HG03342 (cell line): ENCODE measurements around the gene GCAT.
A peak's percentile ranks its signal among the peaks of the same experiment; 100 is the strongest.

ENCODE experiments used
- ATAC-seq: cut with Tn5 transposase; IDR thresholded peaks from one replicate; pipeline ENCODE4 v1.9.1; 2021; ENCODE audit warnings: mild to moderate bottlenecking, moderate library complexity; ENCODE audit not compliant: unreplicated experiment

GCAT gene

GRCh38 chr22:37807410-37808293 lies at the start of gene GCAT:
TSS of gene GCAT (plus strand) at chr22:37807934. CDS start at chr22:37807968, 34 bp downstream.
- peak; percentile 76 for ATAC-seq

DNA sequence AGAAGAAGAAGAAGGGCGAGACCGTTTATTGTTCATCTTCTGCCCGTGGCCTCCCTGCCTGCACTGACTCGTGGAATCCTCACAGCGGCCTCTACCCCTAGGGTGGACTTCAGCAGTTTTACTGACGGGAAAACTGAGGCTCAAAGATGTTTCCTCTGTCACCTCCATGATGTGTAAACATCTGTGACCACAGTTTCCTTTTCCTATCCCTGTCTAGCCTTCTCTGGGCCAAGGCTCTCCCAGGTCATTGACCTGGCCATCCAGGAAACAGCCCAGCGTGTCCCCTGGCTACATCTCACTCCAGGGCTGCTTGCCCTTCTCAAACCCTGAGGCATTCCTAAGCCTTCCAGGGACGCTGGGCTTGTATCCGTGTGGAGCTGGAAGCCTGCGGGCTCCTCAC lies 49.0 kb upstream of the GCAT start:
- no peak for ATAC-seq

DNA sequence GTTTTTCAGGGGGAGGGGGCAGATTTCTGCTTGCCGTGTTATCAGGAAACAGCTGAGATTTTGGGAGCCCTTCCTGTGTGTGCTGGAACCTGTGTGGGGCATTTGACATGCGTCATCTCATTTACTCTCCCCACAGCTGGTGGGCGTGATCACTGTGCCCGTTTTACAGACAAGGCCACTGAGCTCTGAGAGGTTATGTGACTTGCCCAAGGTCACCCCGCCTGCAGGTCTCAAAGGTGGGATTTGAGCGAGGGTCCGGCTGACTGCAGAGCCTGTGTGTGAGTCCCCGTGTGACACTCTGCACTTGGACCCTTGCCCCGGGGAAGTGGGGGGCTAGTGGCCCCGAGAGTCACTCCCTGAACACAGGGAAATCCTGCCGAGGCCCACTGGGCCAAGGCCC lies 48.5 kb upstream of the GCAT start:
- no peak for ATAC-seq

- no peak for ATAC-seq
Measured at GRCh38 chr22:37760152-37760551, 47.6 kb upstream of the GCAT start.

GRCh38 chr22:37762389-37762836 lies 45.3 kb upstream of the GCAT start:
- no peak for ATAC-seq

GRCh38 chr22:37763012-37763411 lies 44.7 kb upstream of the GCAT start:
- ATAC-seq: no peak

DNA sequence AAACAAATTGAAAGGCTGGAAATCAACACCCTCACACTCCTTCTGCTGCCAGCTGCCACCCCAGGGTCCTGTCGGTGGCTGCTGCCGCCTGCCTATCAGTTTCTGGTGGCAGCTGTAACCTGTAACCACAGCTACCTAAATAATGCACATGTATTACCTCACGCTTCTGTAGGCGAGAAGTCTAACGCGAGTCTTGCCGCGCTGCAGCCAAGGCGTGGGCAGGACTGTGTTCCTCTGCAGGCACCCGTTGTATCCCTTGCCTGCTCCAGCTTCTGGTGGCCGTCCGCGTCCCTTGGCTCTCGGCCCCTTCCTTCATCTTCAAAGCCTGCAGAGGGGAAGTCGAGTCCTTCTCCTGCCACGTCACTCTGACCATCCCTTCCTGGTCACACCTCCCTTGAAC lies 44.1 kb upstream of the GCAT start:
- ATAC-seq: no peak

- no peak for ATAC-seq
Measured at GRCh38 chr22:37764622-37765021, 43.1 kb upstream of the GCAT start.

DNA sequence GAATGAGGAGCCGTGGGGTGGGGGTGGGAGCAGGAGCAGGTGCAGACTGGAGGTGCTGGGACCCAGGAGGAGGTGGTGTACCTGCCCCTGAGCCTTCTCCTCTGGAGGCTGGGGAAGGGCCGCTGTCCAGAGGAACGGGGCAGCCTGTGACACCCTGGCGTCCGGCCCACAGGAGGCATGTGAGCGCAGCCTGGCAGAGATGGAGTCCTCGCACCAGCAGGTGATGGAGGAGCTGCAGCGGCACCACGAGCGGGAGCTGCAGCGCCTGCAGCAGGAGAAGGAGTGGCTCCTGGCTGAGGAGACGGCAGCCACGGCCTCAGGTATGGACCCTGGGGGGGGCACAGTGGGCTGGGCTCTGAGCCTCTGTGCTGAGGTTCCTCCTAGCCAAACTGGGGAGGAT lies 42.2 kb upstream of the GCAT start:
- ATAC-seq: no peak

- no peak for ATAC-seq
Measured at GRCh38 chr22:37765953-37766576, 41.7 kb upstream of the GCAT start.

- ATAC-seq: no peak
Measured at GRCh38 chr22:37768273-37768672, 39.5 kb upstream of the GCAT start.

DNA sequence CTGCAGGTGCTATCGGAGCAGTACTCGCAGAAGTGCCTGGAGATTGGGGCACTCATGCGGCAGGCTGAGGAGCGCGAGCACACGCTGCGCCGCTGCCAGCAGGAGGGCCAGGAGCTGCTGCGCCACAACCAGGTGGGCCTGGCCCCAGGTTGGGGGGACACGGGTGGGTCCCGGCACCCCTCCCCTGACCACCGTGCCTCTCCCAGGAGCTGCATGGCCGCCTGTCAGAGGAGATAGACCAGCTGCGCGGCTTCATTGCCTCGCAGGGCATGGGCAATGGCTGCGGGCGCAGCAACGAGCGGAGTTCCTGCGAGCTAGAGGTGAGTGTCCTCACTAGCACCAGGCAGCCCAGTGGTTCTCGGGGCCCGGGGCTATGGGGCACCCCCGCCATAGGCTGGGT lies 38.7 kb upstream of the GCAT start:
- ATAC-seq: no peak

GRCh38 chr22:37771081-37771480 lies 36.7 kb upstream of the GCAT start:
- no peak for ATAC-seq

- no peak for ATAC-seq
Measured at GRCh38 chr22:37771702-37772427, 35.9 kb upstream of the GCAT start.

- ATAC-seq: no peak
Measured at GRCh38 chr22:37774728-37775127, 33.0 kb upstream of the GCAT start.

DNA sequence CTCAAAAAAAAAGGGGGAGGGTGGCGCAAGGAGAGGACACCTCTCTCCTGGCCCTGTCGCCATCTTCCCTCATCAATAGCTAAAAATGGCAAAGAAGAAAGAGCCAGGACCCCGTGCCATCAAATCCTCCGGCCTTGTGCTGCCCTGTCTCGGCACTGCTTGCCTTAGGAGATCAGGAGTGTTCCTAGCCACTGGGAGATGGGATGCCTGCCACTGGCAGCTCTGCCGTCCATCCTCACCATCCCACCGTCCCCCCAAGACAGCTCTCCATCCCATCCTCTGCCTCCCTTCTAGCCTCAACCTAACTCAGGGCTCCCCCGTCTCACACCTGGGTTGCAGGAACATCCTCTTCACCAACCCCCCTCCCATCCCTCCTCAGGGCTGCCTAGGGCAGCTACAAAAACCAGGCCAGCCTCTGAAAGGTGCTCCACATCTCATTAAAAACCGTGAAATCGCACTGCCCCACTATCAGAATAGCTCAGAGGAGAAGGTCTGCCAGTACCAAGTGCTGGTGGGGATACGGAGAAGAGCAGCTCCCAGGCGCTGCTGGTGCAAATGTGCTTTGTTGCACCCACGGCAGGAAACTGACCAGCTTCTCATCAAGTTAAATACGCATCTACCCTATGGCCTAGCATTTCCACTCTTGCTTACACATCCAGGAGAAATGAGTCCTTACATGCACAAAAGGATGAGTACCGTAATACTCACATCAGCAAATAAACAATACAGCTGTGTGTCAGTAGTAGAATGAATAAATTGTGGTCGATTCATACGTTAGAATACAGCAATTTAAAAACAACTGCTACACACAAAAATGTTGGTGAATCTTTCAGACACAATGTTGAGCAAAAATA lies 31.7 kb upstream of the GCAT start:
- no peak for ATAC-seq

- no peak for ATAC-seq
Measured at GRCh38 chr22:37776639-37777005, 31.1 kb upstream of the GCAT start.

GRCh38 chr22:37777122-37777687 lies 30.5 kb upstream of the GCAT start:
- ATAC-seq: peak; percentile 56

DNA sequence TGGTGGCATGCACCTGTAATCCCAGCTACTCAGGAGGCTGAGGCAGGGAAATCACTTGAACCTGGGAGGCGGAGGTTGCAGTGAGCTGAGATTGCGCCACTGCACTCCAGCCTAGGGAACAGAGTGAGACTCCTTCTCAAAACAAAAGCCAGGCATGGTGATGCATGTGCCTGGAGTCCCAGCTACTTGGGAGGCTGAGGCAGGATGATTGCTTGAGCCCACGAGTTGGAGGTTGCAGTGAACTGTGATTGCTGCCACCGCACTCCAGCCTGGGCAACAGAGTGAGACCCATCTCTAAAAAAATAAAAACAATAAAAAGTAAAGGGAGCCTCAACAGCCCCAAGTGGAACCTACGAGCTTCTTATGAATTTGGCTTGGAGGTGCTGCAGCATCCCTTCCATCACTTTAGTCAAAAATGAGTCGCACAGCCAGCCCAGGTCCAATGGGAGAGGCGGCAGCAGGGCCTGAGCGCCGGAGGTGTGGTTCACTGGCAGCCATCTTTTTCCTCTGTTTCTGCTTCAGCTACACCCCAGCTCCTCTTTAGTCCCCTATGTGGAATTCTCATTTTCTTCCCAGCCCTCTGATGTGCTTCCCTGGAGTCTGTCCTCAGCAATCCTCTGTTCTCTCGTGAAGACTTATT lies 29.2 kb upstream of the GCAT start:
- no peak for ATAC-seq
